Mesenchymal stem cell (in vitro differentiated cells and primary cell): ENCODE results near the gene GSG1.
A peak's percentile ranks its signal among the peaks of the same experiment; 100 is the strongest.

Source experiments
- DNase-seq: peaks from one replicate; pipeline ENCODE4 v3.0.0-alpha.2; 2013
- H2AFZ ChIP-seq: one replicate; pipeline ENCODE4 v1.6.1; 2013; ENCODE audit warnings: low read depth, mild to moderate bottlenecking, control low read depth, inconsistent platforms, low read length, moderate library complexity
- H2AK5ac ChIP-seq: 2 replicates; pipeline ENCODE4 v1.6.1; 2013; ENCODE audit warnings: low read length, moderate library complexity, mild to moderate bottlenecking, inconsistent platforms; ENCODE audit not compliant: severe bottlenecking
- H2BK120ac ChIP-seq: one replicate; pipeline ENCODE4 v1.6.1; 2013; ENCODE audit warnings: low read depth, mild to moderate bottlenecking, inconsistent platforms, low read length, moderate library complexity
- H2BK12ac ChIP-seq, 2 experiments: one replicate each; pipeline ENCODE4 v1.6.1; 2013; ENCODE audit warnings: inconsistent platforms in 2 of 2, low read length in 2 of 2, mild to moderate bottlenecking in 2 of 2, moderate library complexity in 2 of 2, control low read depth in 1 of 2
- H2BK15ac ChIP-seq: one replicate; pipeline ENCODE4 v1.6.1; 2013; ENCODE audit warnings: mild to moderate bottlenecking, low read depth, inconsistent platforms; ENCODE audit not compliant: poor library complexity, severe bottlenecking
- H2BK5ac ChIP-seq: 2 replicates; pipeline ENCODE4 v1.6.1; 2013; ENCODE audit warnings: low read depth, mild to moderate bottlenecking, low read length, control low read depth, inconsistent platforms; ENCODE audit not compliant: poor library complexity, severe bottlenecking
- H3K14ac ChIP-seq, 2 experiments: one replicate each; pipeline ENCODE4 v1.6.1; 2013; ENCODE audit warnings: inconsistent platforms in 2 of 2, low read length in 2 of 2, control low read depth in 1 of 2, mild to moderate bottlenecking in 1 of 2, moderate library complexity in 1 of 2
- H3K18ac ChIP-seq, 2 experiments: one replicate each; pipeline ENCODE4 v1.6.1; 2013; ENCODE audit warnings: inconsistent platforms in 2 of 2, low read length in 2 of 2, control low read depth in 1 of 2, low read depth in 1 of 2, mild to moderate bottlenecking in 1 of 2
- H3K23ac ChIP-seq, 2 experiments: one replicate each; pipeline ENCODE4 v1.6.1; 2013; ENCODE audit warnings: inconsistent platforms in 2 of 2, low read length in 2 of 2, mild to moderate bottlenecking in 2 of 2, moderate library complexity in 2 of 2, control low read depth in 1 of 2
- H3K27ac ChIP-seq: 2 replicates; pipeline ENCODE4 v1.5.1; 2013; ENCODE audit warnings: mild to moderate bottlenecking, moderate library complexity, low read length, control low read depth, inconsistent platforms; ENCODE audit not compliant: poor library complexity, severe bottlenecking
- H3K27me3 ChIP-seq, 2 experiments: 2 replicates each; pipeline versions ENCODE4 v1.6.1 to v1.7.0; 2013; ENCODE audit warnings: low read length in 2 of 2, mild to moderate bottlenecking in 2 of 2, moderate library complexity in 2 of 2, control low read depth in 1 of 2, inconsistent platforms in 1 of 2; ENCODE audit not compliant: control insufficient read depth in 1 of 2, insufficient read depth in 1 of 2
- H3K36me3 ChIP-seq, 2 experiments: 2 replicates each; pipeline versions ENCODE4 v1.6.1 to v1.7.0; 2013; ENCODE audit warnings: low read length in 2 of 2, control low read depth in 1 of 2, inconsistent platforms in 1 of 2, low read depth in 1 of 2, mild to moderate bottlenecking in 1 of 2; ENCODE audit not compliant: insufficient read depth in 2 of 2, control insufficient read depth in 1 of 2
- H3K4ac ChIP-seq, 2 experiments: one replicate each; pipeline ENCODE4 v1.6.1; 2013; ENCODE audit warnings: inconsistent platforms in 2 of 2, low read length in 2 of 2, mild to moderate bottlenecking in 2 of 2, moderate library complexity in 2 of 2, control low read depth in 1 of 2, low read depth in 1 of 2
- H3K4me1 ChIP-seq: 2 replicates; pipeline ENCODE4 v1.6.1; 2013; ENCODE audit warnings: low read depth, low read length, control low read depth; ENCODE audit not compliant: control insufficient read depth, insufficient read depth
- H3K4me2 ChIP-seq: 2 replicates; pipeline ENCODE4 v1.6.1; 2013; ENCODE audit warnings: low read length, mild to moderate bottlenecking, inconsistent platforms; ENCODE audit not compliant: poor library complexity, severe bottlenecking
- H3K4me3 ChIP-seq, 2 experiments: 2 replicates each; pipeline versions ENCODE4 v1.5.1 to v1.7.0; 2013; ENCODE audit warnings: low read length in 2 of 2, mild to moderate bottlenecking in 2 of 2, control low read depth in 1 of 2, low read depth in 1 of 2; ENCODE audit not compliant: insufficient read depth in 1 of 2
- H3K79me1 ChIP-seq: replicated peaks from 2 replicates; pipeline ENCODE4 v1.6.1; 2013; ENCODE audit warnings: mild to moderate bottlenecking, control low read depth, low read length, inconsistent platforms; ENCODE audit not compliant: poor library complexity, severe bottlenecking
- H3K9ac ChIP-seq: 2 replicates; pipeline ENCODE4 v1.7.0; 2013; ENCODE audit warnings: mild to moderate bottlenecking, low read length, moderate library complexity
- H3K9me3 ChIP-seq: 2 replicates; pipeline ENCODE4 v1.7.0; 2013; ENCODE audit warnings: mild to moderate bottlenecking, low read length; ENCODE audit not compliant: control insufficient read depth
- H4K8ac ChIP-seq: one replicate; pipeline ENCODE4 v1.6.1; 2013; ENCODE audit warnings: inconsistent platforms, mild to moderate bottlenecking, low read length, moderate library complexity
- H4K91ac ChIP-seq: one replicate; pipeline ENCODE4 v1.6.1; 2013; ENCODE audit warnings: mild to moderate bottlenecking, low read length, inconsistent platforms
- WGBS: methylation state at CpG from one replicate; pipeline ENCODE4 v1.1.7; 2013; ENCODE audit warnings: mixed read lengths; 5-methylcytosine and 5-hydroxymethylcytosine counted together

Gene GSG1

DNA sequence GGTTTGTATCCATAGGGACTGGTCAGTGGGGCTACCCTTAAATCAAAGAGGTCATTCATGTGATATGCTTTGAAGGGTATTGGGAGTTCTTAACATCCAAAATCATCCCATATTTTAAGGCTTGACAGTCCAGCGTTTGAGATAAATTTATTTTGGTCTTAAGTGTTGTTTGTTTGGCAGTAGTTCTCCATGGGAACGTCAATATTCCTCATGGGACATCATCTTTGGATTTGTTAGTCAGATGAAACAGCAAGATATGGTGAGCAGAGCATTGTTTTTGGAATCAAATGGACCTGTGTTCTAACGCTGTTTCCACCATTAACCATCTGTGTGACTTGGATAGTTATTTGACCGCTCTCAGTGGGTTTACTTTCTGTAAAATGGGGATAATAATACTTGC is 45.9 kb upstream of the GSG1 start:
- Histone ChIP-seq H2AK5ac (no peak overlapping the region), H3K4me1 (no peaks in the 10 kb centered on the region), H3K9me3 (no peaks in the 10 kb centered on the region), H3K14ac (no peak overlapping the region), H2BK5ac (no peak overlapping the region), H3K36me3 (no peaks in the 10 kb centered on the region), H3K27me3 (no peaks in the 10 kb centered on the region), H2AFZ (no peak overlapping the region), H4K91ac (no peak overlapping the region), H2BK12ac (no peak overlapping the region), H3K27ac (no peak overlapping the region), H3K4ac (no peak overlapping the region), H3K79me1 (no peaks in the 10 kb centered on the region), H3K18ac (no peak overlapping the region), H3K4me3 (no peak overlapping the region), H2BK120ac (no peak overlapping the region), H3K9ac (peak overlapping the region; percentile 3), H4K8ac (no peak overlapping the region), H2BK15ac (no peak overlapping the region), H3K23ac (no peak overlapping the region), H3K4me2 (no peak overlapping the region)
- WGBS: 92% methylated on average over 4 of the region's 4 CpGs
- DNase-seq: no peak

DNA sequence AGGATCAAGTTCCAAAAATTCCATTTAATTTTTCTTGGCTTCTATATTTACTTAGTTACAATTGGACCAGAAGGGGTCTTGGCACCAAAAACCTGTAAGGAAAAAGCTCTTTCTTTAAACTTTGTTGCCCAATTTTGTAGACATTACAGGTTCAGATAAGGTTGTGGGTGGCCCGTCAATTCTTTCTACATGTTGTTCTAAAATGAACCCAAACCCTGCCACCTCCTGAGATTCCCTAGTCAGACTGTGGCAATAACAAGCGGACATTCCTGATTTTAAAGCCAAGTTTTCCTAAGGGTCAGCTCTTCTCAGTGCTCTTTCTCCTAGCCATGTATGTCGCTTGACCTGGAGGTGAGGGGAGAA is 45.0 kb upstream of the GSG1 start:
- Histone ChIP-seq H2AFZ (no peak overlapping the region), H2BK15ac (no peak overlapping the region), H3K14ac (no peak overlapping the region), H3K9me3 (no peaks in the 10 kb centered on the region), H2BK12ac (peak overlapping the region in 1 of 2 experiments; percentile 15), H2AK5ac (no peak overlapping the region), H3K79me1 (no peaks in the 10 kb centered on the region), H3K23ac (no peak overlapping the region), H3K36me3 (no peaks in the 10 kb centered on the region), H4K8ac (no peak overlapping the region), H4K91ac (no peak overlapping the region), H3K27me3 (no peaks in the 10 kb centered on the region), H3K4ac (no peak overlapping the region), H3K9ac (peak overlapping the region; percentile 3), H3K18ac (no peak overlapping the region), H2BK5ac (no peak overlapping the region), H3K4me1 (no peaks in the 10 kb centered on the region), H2BK120ac (no peak overlapping the region), H3K4me3 (no peak overlapping the region), H3K4me2 (no peak overlapping the region), H3K27ac (no peak overlapping the region)
- DNase-seq: no peak
- 97% methylated on average over 3 of the region's 3 CpGs for WGBS

- Histone ChIP-seq H2BK5ac (no peak overlapping the region), H3K18ac (no peak overlapping the region), H2BK15ac (no peak overlapping the region), H3K79me1 (no peaks in the 10 kb centered on the region), H3K27ac (no peak overlapping the region), H3K23ac (no peak overlapping the region), H2AK5ac (no peak overlapping the region), H2AFZ (no peak overlapping the region), H3K9ac (peak overlapping the region; percentile 46), H3K27me3 (no peaks in the 10 kb centered on the region), H3K9me3 (no peaks in the 10 kb centered on the region), H4K8ac (no peak overlapping the region), H2BK120ac (no peak overlapping the region), H3K36me3 (no peaks in the 10 kb centered on the region), H3K4me3 (no peak overlapping the region), H3K4me2 (no peak overlapping the region), H3K4ac (no peak overlapping the region), H2BK12ac (peak overlapping the region in 1 of 2 experiments; percentile 57), H4K91ac (no peak overlapping the region), H3K14ac (no peak overlapping the region), H3K4me1 (no peaks in the 10 kb centered on the region)
- DNase-seq: no peak
- WGBS: 72% methylated on average over 11 of the region's 12 CpGs
Measured at GRCh38 chr12:13147688-13148484, 44.4 kb upstream of the GSG1 start.

- H3K4me2 ChIP-seq: no peak overlapping the region
- H2AK5ac ChIP-seq: no peak overlapping the region
- no peak overlapping the region for H4K8ac ChIP-seq
- no peaks in the 10 kb centered on the region for H3K9me3 ChIP-seq
- no peak overlapping the region for H3K18ac ChIP-seq
- no peak overlapping the region for H3K9ac ChIP-seq
- H3K4me3 ChIP-seq: no peak overlapping the region
- no peak overlapping the region for H3K14ac ChIP-seq
- no peaks in the 10 kb centered on the region for H3K4me1 ChIP-seq
- no peaks in the 10 kb centered on the region for H3K79me1 ChIP-seq
- peak; percentile 27 for DNase-seq
- H2AFZ ChIP-seq: no peak overlapping the region
- H2BK5ac ChIP-seq: no peak overlapping the region
- no peaks in the 10 kb centered on the region for H3K27me3 ChIP-seq
- no peak overlapping the region for H2BK15ac ChIP-seq
- WGBS: 74% methylated on average over 3 of the region's 3 CpGs
- H2BK12ac ChIP-seq: no peak overlapping the region
- no peak overlapping the region for H3K23ac ChIP-seq
- H4K91ac ChIP-seq: no peak overlapping the region
- H2BK120ac ChIP-seq: no peak overlapping the region
- no peak overlapping the region for H3K27ac ChIP-seq
- H3K4ac ChIP-seq: no peak overlapping the region
- no peaks in the 10 kb centered on the region for H3K36me3 ChIP-seq
Measured at GRCh38 chr12:13146336-13146938, 43.0 kb upstream of the GSG1 start.
